ENCODE results near the gene EEF2.
"Not testable (repeated sequence)": the region's sequence is repeated elsewhere in the genome, so short reads cannot be mapped to it uniquely, and the experiment has no call there.

Gene EEF2

DNA sequence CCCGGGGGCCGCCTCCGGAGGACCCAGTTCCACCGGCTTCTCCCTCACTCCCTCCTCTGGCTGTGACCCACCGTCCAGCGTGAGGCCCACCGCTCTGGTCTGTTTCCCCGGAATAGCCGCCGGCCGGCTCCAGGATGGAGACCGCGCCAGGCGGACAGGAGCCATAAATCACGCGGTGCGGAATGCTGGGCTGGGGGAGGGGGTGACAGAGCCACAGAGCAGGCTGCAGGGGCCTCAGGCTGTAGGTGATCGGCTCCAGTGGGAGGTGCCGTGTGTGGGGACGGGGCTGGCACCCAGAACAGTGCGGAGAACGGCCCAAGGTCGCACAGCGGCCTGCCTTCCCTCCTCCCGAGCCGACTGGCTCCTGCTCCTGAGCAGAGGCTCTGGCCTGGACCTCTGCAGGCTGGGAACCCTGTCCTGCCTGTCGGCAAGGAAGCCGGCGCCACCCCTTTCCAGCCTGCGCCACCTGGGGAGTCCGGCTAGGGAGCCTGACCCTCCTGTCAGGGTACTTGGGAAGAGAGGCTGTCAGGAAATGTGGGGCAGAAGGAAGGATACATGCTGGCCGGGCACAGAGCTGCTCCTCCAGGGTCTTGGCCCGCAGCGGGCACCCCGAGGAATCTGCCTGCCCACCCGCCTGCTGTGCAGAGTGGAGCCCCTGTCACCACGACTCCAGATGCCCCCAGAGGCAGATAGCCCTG is 30.6 kb upstream of the EEF2 start:
- no peak for DNase-seq (ENCODE audit: insufficient read length, low spot score)
- FAIRE-seq, result no peak

DNA sequence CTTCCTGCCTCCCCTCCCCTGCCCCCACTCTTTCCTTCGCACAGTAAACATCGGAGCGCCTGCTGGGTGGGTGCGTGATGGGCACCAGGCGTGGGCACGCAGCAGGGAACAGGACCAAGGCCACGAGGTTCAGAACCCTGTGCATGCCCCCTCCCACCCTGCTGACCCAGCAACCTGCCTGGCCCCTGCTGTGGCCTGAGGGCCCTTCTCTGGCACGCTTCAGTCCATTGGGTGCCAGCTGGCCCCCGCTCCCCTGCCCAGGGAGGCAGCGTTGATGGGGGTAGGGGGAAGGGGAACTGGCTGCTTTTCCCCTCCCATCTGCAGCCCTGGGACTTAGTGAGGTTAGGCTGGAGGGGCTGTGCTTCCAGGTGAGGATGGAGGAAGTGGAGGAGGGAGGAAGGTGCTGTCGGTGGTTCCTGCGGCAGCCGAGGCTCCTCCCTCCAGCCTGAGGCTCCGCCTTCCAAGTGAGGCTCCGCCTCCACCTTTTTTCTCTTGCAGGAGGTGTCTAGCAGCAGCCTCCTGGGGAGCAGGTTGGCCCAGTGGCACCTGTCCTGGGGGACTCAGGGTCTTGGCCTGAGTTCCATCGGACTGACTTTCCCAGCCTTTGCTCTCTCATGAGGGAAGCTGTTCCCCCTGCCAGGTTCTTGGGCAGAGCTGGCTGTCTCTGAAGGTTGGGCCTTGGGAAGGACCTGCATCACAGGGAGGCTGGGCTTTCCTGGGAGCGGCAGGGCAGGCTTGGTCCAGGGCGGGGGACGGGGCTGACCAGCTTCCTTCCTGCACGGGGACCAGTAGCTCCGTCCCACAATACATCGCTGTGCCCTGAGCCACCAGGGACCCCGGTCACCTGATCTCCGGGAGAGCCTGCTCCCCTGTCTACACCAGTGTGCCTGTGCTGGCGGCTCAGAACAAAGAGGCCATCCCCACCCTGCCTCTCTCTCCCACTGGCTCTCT is 29.6 kb upstream of the EEF2 start:
- DNase-seq (ENCODE audit: insufficient read length, low spot score) (no peak), FAIRE-seq (no peak)

DNA sequence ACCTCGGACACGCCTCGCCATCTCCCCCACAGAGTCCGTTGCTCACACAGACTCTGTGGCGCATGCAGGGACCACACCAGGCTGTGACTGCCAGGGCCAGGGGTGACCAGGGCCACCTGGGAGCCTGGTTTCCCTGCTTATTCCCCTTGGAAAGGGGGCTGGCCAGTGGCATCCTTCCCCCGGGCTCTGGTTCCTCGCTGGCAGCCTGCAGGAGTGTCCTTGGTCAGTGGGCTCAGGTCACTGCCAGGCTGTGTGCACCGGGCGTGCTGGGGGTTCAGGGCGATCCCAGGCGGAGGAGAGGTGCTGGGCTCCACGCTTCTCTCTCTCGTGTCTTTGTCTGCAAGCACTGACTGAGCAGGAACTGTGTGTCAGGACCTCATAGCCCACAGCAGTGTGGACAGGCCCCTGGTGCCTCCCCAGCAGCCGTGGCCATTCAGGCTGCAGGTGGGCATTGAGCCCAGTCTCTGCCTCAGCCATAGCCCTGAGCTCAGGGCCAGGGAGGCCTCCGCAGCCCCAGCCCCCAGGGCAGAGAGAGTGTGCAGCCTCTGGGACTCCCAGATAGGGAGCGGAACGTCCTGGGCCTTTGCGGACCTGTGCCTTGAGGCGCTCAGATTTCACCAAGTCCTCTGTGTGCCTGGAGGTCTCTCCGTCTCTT is 28.8 kb upstream of the EEF2 start:
- FAIRE-seq (no peak), DNase-seq (ENCODE audit: insufficient read length, low spot score) (no peak)

DNA sequence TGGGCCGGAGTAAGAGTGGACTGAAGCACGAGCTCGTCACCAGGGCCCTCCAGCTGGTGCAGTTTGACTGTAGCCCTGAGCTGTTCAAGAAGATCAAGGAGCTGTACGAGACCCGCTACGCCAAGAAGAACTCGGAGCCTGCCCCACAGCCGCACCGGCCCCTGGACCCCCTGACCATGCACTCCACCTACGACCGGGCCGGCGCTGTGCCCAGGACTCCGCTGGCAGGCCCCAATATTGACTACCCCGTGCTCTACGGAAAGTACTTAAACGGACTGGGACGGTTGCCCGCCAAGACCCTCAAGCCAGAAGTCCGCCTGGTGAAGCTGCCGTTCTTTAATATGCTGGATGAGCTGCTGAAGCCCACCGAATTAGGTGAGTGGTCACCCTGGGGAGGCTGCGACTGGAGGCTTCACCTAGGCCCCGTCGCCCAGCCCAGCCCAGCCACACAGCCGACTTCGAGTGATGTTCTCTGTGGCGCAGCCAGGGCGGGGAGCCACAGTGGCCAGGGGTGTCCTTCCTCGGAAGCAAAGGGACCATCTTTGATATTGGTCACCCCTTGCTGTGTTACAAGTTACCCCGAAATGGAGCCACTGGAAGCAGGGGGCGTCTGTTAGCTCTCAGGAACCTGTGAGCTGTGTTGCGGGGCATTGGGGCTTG is 27.8 kb upstream of the EEF2 start:
- FAIRE-seq (no peak), DNase-seq (ENCODE audit: insufficient read length, low spot score) (no peak)

DNA sequence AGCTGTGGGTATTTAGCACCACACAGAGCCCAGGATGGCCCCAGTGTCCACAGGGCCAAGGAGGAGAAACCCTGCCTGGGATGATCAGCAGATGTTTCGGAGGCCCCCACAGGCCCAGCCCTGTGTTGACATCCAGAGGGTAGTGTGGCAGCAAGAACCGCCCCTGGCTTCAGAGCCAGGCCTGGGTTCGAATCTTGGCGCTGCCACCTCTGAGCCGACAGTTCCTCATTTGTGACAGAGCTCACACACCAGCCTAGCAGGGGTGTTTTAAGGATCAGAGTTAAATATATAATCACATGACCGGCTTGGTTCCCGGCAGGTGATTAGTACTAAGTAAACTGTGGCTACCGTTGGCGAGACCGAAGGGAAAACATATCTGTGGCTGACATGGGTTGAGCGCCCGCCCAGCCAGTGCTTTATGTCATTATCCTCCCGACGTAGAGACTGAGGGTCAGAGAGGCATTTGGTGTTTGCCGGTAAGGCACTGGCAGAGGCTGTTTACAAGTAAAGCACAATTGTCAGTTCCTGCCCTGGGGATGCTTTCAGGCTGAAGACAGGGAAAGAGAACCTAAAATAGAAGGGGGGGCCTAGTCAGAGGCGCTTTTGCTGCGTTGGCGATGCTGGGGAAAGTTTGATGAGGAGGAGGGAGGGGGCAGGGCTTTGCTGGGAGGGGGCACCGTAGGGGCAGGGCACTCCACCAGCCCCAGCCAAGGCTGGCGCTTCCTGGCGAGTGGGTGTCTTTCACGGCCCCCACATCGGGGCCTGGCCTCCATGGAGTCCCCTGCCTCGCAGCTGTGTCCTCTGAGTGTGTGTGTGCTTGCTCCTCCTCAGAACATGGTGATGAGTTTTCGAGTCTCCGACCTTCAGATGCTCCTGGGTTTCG is 27.1 kb upstream of the EEF2 start:
- DNase-seq (ENCODE audit: insufficient read length, low spot score), result no peak

DNA sequence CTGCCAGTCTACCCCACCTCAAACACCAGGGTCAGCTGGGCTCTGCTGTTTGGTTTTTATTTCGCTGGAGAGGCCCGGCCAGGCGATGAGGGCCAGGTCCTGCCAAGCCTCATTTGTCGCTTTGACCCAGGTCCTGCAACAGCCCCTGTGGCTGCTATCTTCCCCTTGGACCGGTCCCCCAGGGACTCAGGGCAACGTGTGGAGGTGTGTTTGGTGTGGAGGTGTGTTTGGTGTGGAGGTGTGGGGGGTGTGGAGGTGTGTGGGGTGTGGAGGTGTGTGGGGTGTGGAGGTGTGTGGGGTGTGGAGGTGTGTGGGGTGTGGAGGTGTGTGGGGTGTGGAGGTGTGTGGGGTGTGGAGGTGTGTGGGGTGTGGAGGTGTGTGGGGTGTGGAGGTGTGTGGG is 26.2 kb upstream of the EEF2 start:
- FAIRE-seq; DNase-seq (ENCODE audit: insufficient read length, low spot score): not testable (repeated sequence)

More for the DNA sequence above, 27.1 kb upstream of the EEF2 start:
- FAIRE-seq, result no peak

DNA sequence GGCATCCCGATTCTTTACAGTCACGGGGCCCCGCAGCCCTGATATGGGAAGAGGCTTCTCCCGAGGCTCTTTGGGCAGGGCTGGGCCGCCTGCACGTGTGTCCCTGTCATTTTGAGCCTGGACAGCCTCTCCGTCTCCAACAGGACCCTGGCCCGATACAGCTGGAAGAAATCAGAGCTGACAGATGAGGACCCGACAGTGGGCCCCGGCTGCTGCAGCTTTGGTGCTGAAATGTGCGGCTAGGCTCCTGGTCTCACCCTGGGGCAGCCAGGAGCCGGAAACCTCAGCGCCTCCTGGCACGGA is 25.5 kb upstream of the EEF2 start:
- no peak for FAIRE-seq
- DNase-seq (ENCODE audit: insufficient read length, low spot score), result no peak

DNA sequence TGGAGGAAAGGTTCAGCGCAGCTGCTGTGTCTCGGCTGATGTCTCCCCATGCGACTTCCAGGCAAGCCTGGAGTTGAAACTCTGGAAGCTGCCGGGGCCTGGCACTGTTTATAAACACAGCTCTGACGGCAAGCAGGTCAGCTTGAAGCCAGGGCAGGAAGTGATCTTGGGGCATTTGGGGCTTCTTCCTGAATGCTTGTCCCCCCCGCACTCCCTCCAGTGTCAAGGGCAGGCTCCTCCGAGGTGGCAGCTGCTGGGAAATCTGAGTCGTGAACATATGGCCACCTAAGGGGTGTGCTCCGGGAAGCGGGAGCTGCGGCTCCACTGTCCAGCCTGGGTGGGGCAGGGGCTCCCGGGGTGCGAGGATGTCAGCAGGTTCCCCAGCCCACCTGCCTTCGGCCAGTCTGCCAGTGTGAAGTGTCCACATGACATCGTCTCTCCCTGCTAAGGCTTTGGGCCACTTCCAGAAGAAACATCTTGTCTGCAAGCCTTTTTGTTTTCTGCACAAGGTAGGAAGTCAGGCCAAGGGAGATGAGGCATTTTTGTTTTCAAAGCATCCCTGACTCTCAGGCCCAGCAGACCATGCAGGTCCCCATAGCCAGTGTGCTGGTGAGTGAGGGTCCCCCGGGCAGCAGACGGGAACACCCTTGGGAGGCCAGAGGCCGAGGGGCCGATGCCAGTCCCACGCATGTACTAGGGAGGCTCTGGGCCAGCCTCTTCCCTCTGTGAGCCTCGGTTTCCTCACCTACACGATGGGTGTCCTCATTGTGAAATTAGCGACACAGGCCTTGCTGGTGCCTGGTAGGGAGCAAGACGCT is 24.9 kb upstream of the EEF2 start:
- DNase-seq (ENCODE audit: insufficient read length, low spot score), result no peak
- no peak for FAIRE-seq

DNA sequence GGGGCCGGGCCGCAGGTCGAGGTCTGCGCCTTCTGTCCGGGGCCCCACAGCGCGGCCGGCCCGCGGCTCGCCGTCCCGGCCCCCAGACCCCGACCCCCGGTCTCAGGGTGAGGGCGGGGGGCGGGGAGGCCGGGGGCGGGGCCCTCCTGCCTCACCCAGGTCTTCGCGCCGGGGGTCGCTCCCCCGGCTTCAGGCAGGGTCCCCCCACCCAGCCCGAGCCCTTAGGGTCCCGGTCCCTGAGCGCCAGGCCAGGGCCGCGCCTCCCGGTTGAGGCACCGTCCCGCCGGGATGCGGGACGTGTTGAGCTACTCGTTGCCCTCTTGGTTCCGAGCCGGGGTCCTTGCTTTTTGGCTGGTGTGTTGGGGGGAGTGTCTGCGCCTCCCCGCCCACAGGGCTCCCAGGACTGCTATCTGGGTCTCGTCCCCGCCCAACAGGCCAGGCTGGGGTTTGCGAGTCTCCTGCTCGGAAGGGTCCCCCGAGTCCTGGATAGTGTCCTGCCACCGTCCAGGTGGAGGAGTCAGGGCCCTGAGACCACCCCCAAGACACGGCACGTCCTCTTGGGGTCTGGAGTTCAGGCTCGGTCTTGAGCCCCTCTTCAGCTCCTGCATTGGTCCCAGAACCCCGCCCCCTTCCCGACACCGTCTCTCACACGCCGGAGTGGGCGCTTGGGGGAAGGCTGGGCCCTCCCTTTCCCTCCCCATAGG is 22.7 kb upstream of the EEF2 start:
- no peak for DNase-seq (ENCODE audit: insufficient read length, low spot score)

DNA sequence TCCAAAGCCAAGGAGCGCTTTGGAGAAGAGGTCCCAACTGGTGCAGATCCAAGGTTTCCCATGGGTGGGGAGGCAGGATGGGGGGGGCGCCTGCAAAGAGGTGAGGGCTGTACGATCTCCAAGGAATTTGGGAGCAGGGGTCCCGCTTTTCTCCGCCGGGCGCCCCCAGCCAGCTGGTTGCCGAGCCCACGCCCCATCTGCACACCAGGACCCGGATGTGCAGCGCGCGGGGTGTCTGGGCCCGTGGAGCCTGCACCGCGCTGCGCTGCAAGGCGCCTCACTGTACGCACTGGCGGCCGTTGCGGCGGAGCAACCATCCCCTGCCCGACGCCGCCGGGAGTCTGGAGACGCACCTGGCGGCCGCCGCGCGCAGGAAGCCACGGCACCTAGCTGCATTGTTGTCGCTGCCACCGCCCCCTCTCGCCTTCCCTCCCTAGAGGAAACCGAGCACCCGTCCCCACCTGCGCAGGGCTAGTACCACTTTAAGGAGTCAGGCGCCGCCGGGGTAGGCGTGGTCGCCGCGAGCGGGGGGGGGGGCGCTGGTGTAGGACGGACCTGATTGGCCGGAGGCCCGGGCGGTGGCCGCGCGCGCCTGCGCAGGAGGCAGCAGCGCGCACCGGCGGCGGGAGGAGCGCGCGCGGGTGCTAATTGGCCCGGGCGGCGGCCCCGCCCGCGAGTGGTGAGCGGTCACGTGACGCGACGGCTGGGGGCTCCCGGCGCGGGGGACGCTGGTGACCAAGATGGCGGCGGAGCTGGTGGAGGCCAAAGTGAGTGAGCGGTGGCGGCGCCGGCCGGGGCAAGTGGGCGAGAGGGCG is 22.0 kb upstream of the EEF2 start, which contains the start of gene PIAS4:
TSS of gene PIAS4 (plus strand) at position 716 of the 815 bp plus-strand sequence. CDS start at position 741, 25 bp downstream.
- FAIRE-seq, result peak; percentile 82
- peak; percentile 99 for DNase-seq (ENCODE audit: insufficient read length, low spot score)

More for the DNA sequence above, 22.7 kb upstream of the EEF2 start:
- peak; percentile 74 for FAIRE-seq

DNA sequence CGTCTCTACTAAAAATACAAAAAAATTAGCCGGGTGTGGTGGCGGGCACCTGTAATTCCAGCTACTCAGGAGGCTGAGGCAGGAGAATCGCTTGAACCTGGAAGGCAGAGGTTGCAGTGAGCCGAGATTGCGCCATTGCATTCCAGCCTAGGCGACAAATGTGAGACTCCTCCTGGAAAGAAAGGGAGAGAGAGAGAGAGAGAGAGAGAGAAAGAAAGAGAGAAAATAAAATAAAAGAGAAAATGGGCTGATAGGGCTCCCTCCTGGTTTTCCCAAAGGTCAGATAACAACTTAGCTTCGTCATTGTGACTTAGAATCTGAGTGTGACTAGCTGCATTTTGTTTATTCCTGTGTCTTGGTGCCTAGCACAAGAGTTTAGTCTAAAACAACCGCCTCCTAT is 20.2 kb upstream of the EEF2 start:
- FAIRE-seq; DNase-seq (ENCODE audit: insufficient read length, low spot score): not testable (repeated sequence)

DNA sequence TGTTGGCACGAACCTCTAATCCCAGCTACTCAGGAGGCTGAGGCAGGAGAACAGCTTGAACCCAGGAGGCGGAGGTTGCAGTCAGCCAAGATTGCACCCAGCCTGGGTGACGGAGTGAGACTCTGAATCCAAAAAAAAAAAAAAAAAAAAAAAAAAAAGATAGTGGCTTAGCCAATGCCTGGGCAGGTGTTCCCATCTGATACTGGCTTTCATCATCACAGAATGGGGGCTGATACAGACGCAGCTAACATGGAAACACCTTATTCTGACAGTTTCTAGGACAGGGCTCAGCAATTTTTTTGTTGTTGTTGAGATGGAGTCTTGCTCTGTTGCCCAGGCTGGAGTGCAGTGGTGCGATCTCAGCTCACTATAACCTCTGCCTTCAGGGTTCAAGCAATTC is 15.5 kb upstream of the EEF2 start:
- FAIRE-seq; DNase-seq (ENCODE audit: insufficient read length, low spot score): not testable (repeated sequence)

DNA sequence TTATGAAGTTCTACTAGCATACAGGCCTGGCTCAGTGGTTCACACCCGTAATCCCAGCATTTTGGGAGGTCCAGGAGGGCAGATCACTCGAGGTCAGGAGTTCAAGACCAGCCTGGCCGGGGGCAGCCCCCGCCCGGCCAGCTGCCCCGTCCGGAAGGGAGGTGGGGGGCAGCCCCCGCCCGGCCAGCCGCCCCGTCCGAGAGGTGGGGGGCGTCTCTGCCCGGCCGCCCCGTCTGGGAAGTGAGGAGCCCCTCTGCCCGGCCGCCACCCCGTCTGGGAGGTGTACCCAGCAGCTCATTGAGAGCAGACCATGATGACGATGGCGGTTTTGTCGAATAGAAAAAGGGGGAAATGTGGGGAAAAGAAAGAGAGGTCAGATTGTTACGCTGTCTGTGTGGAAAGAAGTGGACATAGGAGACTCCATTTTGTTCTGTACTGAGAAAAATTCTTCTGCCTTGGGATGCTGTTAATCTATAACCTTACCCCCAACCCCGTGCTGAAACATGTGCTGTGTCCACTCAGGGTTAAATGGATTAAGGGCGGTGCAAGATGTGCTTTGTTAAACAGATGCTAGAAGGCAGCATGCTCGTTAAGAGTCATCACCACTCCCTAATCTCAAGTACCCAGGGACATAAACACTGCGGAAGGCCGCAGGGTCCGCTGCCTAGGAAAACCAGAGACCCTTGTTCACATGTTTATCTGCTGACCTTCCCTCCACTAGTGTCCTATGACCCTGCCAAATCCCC is 13.6 kb upstream of the EEF2 start:
- not testable (repeated sequence) for DNase-seq (ENCODE audit: insufficient read length, low spot score); FAIRE-seq

DNA sequence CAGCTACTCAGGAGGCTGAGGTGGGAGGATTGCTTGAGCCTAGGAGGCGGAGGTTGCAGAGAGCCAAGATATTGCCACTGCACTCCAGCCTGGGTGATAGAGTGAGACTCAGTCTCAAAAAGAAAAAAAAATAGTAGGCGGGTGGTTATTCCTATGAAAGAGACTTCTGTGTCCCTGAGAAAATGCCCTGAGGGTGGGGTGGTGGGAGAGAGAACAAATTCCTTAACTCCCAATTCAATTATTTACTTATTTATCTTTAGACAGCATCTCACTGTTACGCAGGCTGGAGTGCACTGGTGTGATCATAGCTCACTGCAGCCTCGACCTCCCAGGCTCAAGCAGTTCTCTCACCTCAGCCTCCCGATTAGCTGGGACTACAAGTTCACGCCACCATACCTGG is 10.3 kb upstream of the EEF2 start:
- DNase-seq (ENCODE audit: insufficient read length, low spot score), result no peak
- no peak for FAIRE-seq

DNA sequence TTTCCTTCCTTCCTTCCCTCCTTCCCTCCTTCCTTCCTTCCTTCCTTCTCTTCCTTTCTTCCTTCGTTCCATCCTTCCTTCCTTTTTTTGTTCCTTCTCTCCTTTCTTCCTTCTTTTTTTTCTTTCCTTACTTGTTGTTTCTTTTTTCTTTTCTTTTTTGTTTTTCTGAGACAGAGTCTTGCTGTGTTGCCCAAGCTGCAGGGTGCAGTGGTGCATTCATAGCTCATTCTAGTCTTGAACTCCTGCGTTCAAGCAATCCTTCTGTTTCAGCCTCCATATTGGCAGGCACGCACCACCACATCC is 5.5 kb upstream of the EEF2 start:
- DNase-seq (ENCODE audit: insufficient read length, low spot score), result no peak
- FAIRE-seq, result no peak

DNA sequence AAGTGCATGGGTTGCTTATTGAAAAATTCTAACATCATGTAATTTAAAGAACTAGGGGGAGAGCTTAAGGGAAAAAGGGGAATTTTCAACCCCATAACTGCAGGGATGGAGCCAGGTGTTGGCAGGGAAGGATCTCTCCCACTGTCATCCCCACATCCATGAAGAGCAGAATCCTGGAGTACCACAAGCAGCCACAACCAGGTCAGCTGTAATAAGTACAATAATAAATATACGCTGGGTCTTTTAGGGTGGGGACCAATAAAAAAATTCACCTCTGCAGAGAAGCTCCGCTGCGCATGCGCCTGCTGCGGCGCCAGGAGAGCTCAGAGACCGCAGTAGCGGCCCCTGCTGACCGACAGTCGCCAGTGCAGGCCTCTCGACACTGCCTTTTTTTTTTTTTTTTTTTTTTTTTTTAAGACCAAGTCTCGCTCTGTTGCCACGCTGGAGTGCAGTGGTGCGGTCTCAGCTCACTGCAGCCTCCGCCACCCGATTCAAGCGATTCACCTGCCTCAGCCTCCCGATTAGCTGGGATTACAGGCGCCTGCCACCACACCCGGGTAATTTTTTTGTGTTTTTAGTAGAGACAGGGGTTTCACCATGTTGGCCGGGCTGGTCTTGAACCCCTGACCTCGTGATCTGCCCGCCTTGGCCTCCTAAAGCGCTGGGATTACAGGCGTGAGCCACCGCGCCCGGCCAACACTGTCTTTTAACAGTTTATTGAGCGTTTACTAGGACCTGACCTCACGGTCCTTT is 2.5 kb upstream of the EEF2 start:
- DNase-seq (ENCODE audit: insufficient read length, low spot score) (no peak), FAIRE-seq (no peak)

Data from GM19239 (cell line).